Measurements from ENCODE around the gene SREBF1. TPM values are rescaled to one million over a fixed set of nuclear protein-coding genes. Genes with fewer than 3 reads are reported as not detected.

Gene SREBF1
- total and polyA plus RNA-seq, 10 of the 15 experiments (the other 5 are each of a cell fraction or from before 2014, with no cell fraction given) = 1.4 to 84.6 (median 20.4) TPM

DNA sequence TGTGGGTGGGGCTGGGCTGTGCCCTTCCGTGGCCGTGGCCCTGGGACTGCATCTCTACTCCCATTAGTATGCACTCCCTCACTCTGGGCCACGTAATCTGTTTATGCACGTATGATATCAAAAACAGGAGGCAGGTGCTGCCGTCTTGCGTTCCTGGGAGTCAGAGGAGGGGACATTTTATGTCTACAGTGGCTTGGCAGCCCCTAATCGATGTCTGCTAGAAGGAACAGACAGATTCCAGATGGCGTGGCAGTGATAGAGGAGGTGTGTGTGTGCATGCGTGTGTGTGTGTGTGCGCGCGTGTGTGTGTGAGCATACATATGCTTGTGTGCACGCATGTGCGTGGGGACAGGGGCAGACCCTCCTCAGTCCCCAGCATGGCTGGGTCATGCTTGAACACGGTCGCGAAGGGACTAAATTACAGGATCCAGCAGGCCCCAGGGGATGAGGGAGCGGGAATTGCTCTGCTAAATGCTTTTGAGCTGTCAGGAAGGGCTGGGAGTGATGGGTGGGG is 44.7 kb downstream of the SREBF1 start:
- TF ChIP-seq CREB1 (IDR thresholded peaks at IDR 0.05; ENCODE audit: low read depth) = no peak
- no peak for TF ChIP-seq PAX5 (IDR thresholded peaks at IDR 0.05; ENCODE audit: borderline replicate concordance, low read depth, low read length)
- no peak for TF ChIP-seq NRF1 (conservative IDR thresholded peaks at IDR 0.05; ENCODE audit: low read depth, low read length)
- TF ChIP-seq BCL3 (IDR thresholded peaks at IDR 0.05; ENCODE audit: borderline replicate concordance, insufficient read depth, low read depth, low read length, poor library complexity, severe bottlenecking) = no peak
- no peak for TF ChIP-seq SMAD1 (IDR thresholded peaks at IDR 0.05; ENCODE audit: low read depth, partially characterized antibody)
- no peak for TF ChIP-seq NR2C2 (IDR thresholded peaks at IDR 0.05; ENCODE audit: borderline replicate concordance, control insufficient read depth, insufficient read length, low read depth)
- TF ChIP-seq, protein P1, sequence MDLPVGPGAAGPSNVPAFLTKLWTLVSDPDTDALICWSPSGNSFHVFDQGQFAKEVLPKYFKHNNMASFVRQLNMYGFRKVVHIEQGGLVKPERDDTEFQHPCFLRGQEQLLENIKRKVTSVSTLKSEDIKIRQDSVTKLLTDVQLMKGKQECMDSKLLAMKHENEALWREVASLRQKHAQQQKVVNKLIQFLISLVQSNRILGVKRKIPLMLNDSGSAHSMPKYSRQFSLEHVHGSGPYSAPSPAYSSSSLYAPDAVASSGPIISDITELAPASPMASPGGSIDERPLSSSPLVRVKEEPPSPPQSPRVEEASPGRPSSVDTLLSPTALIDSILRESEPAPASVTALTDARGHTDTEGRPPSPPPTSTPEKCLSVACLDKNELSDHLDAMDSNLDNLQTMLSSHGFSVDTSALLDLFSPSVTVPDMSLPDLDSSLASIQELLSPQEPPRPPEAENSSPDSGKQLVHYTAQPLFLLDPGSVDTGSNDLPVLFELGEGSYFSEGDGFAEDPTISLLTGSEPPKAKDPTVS (IDR thresholded peaks at IDR 0.05; ENCODE audit: low read depth, low read length) = no peak
- no peak for TF ChIP-seq PML (IDR thresholded peaks at IDR 0.05; ENCODE audit: low read length)
- no peak for TF ChIP-seq MEF2A (IDR thresholded peaks at IDR 0.05; ENCODE audit: insufficient read depth, low read depth, low read length)
- no peak for TF ChIP-seq ZNF384 (IDR thresholded peaks at IDR 0.05; ENCODE audit: borderline replicate concordance, low read depth, low read length)
- TF ChIP-seq SIX5 (IDR thresholded peaks at IDR 0.05; ENCODE audit: low read depth, low read length, severe bottlenecking) = no peak
- TF ChIP-seq, protein P2, sequence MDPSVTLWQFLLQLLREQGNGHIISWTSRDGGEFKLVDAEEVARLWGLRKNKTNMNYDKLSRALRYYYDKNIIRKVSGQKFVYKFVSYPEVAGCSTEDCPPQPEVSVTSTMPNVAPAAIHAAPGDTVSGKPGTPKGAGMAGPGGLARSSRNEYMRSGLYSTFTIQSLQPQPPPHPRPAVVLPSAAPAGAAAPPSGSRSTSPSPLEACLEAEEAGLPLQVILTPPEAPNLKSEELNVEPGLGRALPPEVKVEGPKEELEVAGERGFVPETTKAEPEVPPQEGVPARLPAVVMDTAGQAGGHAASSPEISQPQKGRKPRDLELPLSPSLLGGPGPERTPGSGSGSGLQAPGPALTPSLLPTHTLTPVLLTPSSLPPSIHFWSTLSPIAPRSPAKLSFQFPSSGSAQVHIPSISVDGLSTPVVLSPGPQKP (IDR thresholded peaks at IDR 0.05; ENCODE audit: low read depth, low read length) = no peak
- TF ChIP-seq YBX1 (IDR thresholded peaks at IDR 0.05) = no peak
- no peak for TF ChIP-seq CBX3 (IDR thresholded peaks at IDR 0.05; ENCODE audit: borderline replicate concordance, low read depth)
- TF ChIP-seq ETV6 (conservative IDR thresholded peaks at IDR 0.05 in 1 of 2, IDR thresholded peaks at IDR 0.05 in 1 of 2; ENCODE audit: borderline replicate concordance in 1 of 2, low read depth in 1 of 2) = no peak
- TF ChIP-seq ZNF622 (IDR thresholded peaks at IDR 0.05) = no peak
- no peak for TF ChIP-seq ZNF274 (IDR thresholded peaks at IDR 0.05; ENCODE audit: insufficient read depth, insufficient read length)
- TF ChIP-seq PKNOX1 (IDR thresholded peaks at IDR 0.05) = no peak
- TF ChIP-seq IKZF2 (IDR thresholded peaks at IDR 0.05) = no peak
- POLR2A ChIA-PET = no interaction called here
- H3K27ac ChIP-seq (ENCODE audit: control insufficient read depth, insufficient read depth) = no peak overlapping the region
- RAD21 ChIA-PET (ENCODE audit: unreplicated experiment) = no interaction called here
- no peak overlapping the region for H2AFZ ChIP-seq (ENCODE audit: control insufficient read depth, low read depth, low read length)
- no peaks in the 10 kb centered on the region for H4K20me1 ChIP-seq (ENCODE audit: control insufficient read depth, insufficient read depth)
- DNase-seq (ENCODE audit: low read depth, low spot score) = no peak
- no peaks in the 10 kb centered on the region for H3K9me3 ChIP-seq (replicated peaks; ENCODE audit: control insufficient read depth, insufficient read depth, low read length)
- ATAC-seq = no peak
- whole genome bisulfite sequencing (ENCODE audit: insufficient coverage, insufficient replicate concordance, low lambda C conversion rate, missing lambda C conversion rate) = 91% methylated on average over 18 of the region's 18 CpGs
- no peak overlapping the region for H3K4me3 ChIP-seq
- H3K4me2 ChIP-seq (ENCODE audit: control insufficient read depth, insufficient read depth) = no peak overlapping the region
- H3K79me2 ChIP-seq (ENCODE audit: control insufficient read depth, insufficient read depth, low read length) = no peaks in the 10 kb centered on the region
- H3K36me3 ChIP-seq (ENCODE audit: control insufficient read depth in 2 of 2, insufficient read depth in 2 of 2, low read length in 1 of 2) = peaks cover 0 to 30% of the 10 kb centered on the region in 2 experiments
- H3K27me3 ChIP-seq (replicated peaks in 1 of 2; ENCODE audit: control insufficient read depth in 2 of 2, insufficient read depth in 2 of 2, low read length in 1 of 2) = no peaks in the 10 kb centered on the region
- no TSS peak for BruUV-seq (replicated peaks)
- peaks cover 3% of the 10 kb centered on the region; the same call in 1 of the 2 replicates for H3K4me1 ChIP-seq (ENCODE audit: control insufficient read depth, insufficient read depth, low read length)
- in situ Hi-C loops (cut with MboI) (no loop called here), intact Hi-C loops (cut with micrococcal nuclease; ENCODE audit: unreplicated experiment) (no loop called here)
- FAIRE-seq = no peak
- CTCF ChIA-PET = no interaction called here
- SMC1A ChIA-PET (ENCODE audit: uncharacterized antibody, unreplicated experiment) = no interaction called here
- no peak overlapping the region for H3K9ac ChIP-seq (ENCODE audit: control insufficient read depth, insufficient read depth, low read length)

Measured in GM12878 (cell line).